HL-60 (cell line): Measurements from ENCODE around the gene ME1.

Source experiments
- CTCF ChIP-seq: IDR thresholded peaks from one replicate; pipeline ENCODE4 v1.5.1; 2011; ENCODE audit warnings: low read length, control low read depth, inconsistent platforms; ENCODE audit not compliant: insufficient read depth
- GABPA ChIP-seq: IDR thresholded peaks from 2 replicates; pipeline ENCODE4 v1.6.1; 2012; ENCODE audit warnings: low read depth
- POLR2AphosphoS5 ChIP-seq: IDR thresholded peaks from 2 replicates; pipeline ENCODE4 v1.6.1; 2012; ENCODE audit warnings: low read depth
- REST ChIP-seq: IDR thresholded peaks from 2 replicates; pipeline ENCODE4 v1.6.1; 2012; ENCODE audit warnings: low read depth; ENCODE audit not compliant: insufficient replicate concordance

- no peak for TF ChIP-seq GABPA
- TF ChIP-seq CTCF = no peak
- no peak for TF ChIP-seq POLR2AphosphoS5
- no peak for TF ChIP-seq REST
Measured at GRCh38 chr6:83250235-83250634, 180.6 kb downstream of the ME1 start.
